Stimulated activated CD8-positive, alpha-beta memory T cell treated with anti-CD3 and anti-CD28 coated beads, Interleukin-7, amount 100 ng/mL, for 48 hours (primary cell): Measurements from ENCODE around the gene ALDH3A2.

Source experiments
- DNase-seq, 2 donors: peaks; one replicate each; pipeline ENCODE4 v3.0.0-alpha.2; 2020; ENCODE audit warnings: low read depth in 1 of 2; ENCODE audit errors: extremely low read depth in 1 of 2

The ALDH3A2 gene

DNA sequence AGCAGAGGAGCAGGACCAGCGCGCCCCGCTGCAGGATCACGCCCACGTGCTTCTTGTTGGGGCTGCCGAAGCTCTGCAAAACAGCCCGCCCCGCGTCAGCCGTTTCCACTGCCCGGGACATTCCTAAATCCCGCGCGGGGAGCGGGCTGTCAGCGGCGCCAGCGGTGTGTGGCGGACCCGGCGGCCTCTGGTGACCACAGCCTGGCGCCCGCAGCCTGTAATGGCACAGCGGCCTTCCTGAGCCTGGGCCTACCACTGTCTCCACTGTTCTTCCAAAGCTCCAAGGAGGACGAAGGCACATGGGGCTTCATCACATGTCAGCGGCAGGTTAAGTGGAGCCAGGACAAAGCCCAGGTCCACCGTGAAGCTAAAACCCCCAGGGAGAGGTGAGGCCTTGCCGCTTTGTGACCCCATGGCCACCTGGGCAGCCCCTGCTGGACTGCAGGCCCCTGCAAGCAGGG is 65.4 kb downstream of the ALDH3A2 start:
- DNase-seq = no peak

DNA sequence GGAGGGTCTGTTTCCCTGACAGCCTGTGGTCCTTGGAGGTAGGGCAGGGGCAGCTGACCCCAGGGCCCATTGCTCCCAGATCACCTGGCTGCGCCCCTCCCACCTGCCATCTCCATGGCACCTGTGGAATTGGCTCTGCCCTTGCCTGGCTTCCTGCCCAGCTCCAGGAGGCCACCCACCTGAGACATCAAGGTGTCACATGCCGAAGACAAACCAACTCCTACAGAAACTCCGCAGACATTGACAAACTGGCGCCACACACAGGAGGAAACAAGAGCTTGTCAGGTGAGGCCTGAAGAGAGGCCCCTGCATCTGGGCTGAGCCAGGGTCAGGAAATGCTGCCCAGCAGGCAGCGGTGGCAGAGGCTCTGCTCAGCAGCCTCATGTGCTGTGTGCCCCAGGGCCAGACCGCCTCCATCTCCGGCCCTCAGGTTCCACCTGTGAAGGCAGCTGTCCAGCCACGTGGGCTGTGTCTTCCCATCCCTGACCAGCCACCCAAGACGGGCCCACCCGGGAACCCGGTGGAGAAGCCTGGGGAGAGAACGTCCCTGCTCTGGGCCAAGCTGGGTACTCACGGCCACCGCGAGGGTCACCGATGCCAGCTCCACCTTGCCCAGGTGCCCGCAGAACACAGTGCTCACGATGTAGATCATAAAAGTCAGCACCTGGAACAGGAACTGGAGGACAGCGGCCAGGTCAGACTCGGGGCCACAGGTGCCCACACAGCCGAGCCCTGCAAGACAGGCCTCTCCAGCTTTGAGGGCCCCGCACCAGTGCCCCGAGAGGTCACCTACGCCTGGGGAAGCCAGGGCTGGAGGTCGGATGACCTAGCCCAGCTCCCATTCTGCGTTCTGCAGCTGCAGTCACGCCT is 66.2 kb downstream of the ALDH3A2 start:
- no peak for DNase-seq

DNA sequence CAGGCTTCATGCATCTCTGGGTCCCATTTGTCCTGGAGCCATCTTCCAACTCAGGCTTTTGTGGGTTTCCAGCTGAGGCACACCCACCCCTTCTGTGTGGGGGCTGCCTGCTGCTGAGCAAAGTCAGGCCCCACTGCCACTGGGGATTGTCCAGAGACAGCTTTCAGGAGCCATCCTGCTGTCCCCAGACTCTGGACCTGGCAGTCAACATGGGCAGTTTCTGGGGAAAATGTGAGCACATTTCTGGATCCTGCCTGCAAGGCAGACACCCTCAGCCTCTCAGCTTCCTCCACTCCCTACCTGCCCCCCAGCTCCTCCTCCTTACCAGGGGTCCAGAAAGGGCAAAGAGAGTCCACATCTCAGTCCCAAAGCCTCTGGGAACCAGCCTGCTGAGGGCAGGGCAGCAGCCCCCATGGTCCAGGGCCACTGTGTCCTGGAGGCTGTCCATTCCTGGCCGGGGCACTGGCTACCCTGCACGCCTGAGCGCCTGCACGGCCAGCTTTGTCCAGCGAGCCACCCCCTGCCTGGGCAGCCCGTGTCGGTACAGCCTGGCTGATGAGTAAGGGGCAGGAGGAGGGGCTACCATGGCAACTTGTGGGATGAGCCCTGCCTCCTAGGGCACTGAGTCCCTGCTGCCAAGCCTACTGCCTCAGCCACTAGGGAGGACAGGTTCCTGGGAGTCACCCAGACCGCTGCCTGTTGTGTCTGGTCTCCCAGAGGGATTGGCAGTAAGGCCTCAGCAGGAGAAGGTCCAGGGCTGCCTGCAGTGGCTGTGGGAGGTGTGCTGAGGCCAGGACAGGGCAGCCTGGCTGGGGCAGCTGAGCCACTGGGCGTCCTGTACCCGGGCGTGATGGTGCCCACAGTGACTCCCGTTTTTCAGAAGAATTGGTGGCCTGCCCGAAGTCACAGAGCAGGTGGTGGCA is 67.8 kb downstream of the ALDH3A2 start, which contains the start of gene SLC47A2:
Gene SLC47A2, minus strand, starts transcription at position 477 of the 923 bp plus-strand sequence. Its CDS starts 29 bp downstream, at position 448.
- no peak for DNase-seq

DNA sequence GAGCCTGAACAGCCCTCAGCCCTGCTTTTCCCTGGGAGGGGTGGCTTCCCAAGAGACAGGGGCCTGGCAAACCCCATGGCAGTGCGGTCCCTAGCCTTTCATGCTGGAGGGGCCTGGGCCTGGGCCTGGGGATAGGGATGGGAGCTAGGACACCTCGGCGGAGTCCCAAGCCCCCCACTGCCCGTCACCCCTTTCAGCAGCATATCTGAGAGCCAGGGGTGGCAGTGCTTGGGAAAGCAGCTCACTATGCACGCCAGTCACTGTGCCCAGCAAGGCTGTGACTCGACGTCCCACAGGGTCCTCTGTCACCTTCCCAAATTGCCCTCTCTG is 68.4 kb downstream of the ALDH3A2 start:
- DNase-seq = no peak

DNA sequence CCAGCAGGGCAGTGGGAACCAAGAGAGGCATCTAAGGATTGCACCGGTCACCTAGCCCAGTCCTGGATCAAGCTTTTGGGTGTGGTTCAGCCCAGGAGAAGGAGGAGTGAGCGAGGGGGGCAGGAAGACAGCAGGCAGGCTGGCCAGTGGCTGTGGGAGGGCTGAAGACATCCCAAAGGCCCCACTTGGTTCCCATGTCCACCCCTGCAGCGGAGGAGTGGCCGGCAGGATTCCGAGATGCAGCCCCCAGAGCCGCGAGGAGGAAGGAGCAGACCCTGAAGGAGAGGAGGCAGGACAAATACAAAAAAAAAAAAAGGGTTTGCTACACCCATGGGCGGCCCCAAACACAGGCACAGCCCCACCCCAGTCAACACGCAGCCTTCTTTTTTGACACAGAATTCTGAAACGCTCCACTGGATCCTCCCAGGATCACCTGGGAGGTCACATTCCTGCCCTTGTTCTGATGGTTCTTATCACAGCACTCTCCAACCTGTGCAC is 68.9 kb downstream of the ALDH3A2 start:
- no peak for DNase-seq

DNA sequence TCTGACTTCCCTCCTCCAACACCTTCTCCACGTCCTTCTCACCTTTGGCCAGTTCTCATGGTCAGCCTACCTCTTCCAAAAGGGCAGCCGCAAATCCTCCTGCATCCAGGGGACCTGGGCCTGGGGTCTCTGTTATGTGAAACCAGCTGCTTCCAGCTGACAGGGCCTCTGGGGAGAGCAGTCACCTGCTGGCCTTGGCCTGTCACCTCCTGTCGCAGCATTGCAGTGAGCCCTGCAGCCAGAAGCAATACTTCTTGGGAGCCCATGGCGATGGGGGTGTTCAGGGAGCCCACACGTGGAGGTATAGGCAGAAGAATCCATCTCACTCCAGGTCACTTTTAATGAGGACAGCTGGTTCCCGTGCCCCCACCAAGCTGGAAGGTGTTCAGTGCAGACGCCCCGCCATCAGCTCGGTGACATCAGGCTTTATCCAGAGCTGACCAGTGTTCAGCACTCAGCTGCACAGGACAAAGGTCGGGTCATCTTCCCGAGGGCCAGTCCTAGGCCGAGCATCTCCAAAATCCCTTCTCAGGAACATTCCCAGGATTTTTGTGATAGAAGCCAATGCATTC is 69.6 kb downstream of the ALDH3A2 start:
- no peak for DNase-seq

DNA sequence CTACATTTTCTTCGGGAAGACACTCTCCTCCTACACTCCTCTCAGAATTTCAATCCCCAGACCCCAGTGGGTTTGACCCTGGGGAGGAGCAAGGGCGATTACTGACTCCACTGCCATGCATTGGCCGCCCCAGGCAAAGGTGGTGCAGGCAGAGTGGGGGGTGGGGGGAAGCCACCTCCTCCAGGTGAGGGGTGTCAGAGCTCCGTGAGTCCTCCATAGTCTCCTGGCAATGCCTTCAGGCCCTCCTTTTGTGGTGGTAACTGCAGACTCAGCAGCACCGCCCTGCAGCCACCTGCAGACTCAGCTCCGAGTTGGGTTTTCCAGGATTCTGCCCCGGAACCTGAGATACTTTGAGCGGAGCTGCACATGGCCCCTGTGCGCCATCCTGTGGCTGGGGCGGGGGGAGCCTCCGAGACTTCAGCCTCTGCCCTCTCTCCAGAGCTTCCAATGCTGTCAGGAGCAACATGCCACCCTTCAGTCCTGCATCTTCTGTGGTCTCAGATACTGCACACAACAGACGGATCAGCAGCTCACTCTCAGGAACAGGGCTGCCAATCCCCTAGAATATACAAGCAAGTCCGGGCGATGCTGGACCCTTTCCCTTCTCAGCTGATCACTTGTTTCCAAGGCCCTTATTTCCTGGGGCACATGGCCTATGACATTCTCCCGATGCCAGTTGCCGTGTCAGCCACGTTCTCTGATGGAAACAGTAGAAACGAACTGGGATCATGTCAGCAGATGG is 70.2 kb downstream of the ALDH3A2 start:
- no peak for DNase-seq

DNA sequence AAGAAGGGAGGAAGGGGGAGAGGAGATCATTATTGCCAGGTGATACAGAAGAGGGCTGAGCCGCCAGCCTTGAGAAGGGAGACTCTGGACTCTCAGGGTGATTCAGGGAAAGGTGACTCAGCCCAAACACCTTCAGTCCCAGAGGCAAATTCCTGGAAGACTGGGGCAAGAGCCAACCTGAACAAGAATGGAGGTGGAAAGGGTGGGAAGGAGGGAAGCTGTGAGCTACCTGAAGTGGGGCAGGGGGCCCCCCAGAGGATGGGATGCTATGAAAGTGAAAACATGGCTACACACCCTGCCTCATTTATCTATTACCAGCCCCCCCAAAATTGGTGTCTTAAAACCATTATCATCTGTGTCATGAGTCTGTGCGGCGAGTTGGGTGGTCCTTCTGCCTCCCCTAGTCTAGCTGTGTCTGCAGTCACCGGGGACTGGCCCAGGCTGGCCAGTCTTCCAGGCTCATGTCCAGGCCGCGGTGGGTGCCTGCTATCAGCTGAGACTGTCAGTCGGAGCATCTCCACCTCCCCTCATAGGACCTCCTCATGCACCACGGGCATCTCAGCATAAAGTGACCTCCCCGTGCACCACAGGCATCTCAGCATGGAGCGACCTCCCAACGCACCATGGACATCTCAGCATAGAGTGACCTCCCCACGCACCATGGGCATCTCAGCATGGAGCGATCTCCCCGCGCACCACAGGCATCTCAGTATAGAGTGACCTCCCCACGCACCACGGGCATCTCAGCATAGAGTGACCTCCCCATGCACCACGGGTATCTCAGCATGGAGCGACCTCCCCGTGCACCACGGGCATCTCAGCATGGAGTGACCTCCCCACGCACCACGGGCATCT is 71.0 kb downstream of the ALDH3A2 start:
- no peak for DNase-seq

DNA sequence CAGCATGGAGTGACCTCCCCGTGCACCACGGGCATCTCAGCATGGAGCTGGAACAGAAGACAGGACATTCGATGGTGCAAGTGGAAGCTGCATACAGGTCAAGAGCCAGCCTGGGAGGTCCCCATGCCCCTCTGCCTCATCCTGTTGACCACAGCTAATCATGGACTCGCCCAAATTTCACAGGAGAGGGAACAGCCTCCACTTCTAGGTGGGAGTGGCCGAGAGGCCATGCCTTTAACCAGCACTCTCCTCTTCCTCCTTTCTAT is 71.6 kb downstream of the ALDH3A2 start:
- DNase-seq = no peak

DNA sequence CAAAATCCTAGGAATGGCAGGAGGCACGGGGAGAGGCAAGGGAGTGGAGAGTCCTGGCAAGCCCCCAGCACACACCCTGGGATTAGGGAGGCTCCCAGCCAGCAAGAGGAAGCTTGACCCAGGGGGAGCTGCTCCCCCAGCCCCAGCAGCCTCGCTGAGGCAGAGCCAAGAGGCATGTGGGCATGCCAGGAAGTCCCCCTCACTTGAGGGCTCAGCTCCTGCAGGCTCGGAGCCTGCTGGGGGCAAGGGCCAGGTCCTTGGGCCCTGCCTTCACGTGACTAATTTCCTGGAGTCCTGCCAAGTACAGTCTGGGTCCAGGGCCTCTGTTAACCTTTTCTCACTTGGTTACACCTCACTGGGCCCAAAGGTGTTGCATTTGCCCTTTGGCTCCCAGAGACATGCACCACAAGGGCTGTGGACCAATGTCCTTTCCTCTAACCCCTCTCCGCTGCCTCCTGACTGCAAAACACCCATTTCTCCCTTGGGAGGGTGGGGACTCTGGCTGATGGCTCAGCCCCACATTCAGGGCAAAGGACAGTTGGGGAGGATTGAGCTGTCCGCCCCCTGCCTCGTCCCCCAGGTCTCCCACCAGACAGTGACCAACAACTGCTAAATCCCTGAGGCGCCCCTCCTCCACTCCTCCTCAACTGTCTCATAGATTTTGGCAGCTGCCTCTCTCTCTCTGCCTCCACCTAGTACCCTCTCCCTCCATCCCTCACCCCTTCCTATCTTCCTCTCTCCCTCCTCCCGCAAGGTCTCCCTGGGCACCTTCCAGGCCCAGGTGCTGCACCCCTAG is 72.3 kb downstream of the ALDH3A2 start:
- DNase-seq = no peak

DNA sequence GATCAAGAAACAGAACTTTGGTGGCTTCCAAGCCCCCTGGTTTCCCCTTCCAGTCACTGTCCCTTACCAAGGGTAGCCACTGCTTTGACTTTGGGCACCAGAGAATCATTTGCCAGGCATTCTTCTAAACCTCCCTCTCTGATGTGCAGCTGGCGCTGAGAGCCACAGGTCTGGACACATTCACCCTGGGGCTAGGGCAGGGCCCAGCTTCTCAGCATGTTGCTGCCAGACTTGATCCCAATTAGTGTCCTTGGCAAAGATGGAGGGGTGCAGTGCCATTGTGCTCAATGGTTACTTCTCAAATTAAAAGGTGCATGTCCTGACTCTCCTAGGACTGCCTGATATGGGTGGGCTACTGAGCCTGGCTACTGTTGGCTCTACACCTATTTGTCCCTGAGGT is 75.4 kb downstream of the ALDH3A2 start:
- no peak for DNase-seq

DNA sequence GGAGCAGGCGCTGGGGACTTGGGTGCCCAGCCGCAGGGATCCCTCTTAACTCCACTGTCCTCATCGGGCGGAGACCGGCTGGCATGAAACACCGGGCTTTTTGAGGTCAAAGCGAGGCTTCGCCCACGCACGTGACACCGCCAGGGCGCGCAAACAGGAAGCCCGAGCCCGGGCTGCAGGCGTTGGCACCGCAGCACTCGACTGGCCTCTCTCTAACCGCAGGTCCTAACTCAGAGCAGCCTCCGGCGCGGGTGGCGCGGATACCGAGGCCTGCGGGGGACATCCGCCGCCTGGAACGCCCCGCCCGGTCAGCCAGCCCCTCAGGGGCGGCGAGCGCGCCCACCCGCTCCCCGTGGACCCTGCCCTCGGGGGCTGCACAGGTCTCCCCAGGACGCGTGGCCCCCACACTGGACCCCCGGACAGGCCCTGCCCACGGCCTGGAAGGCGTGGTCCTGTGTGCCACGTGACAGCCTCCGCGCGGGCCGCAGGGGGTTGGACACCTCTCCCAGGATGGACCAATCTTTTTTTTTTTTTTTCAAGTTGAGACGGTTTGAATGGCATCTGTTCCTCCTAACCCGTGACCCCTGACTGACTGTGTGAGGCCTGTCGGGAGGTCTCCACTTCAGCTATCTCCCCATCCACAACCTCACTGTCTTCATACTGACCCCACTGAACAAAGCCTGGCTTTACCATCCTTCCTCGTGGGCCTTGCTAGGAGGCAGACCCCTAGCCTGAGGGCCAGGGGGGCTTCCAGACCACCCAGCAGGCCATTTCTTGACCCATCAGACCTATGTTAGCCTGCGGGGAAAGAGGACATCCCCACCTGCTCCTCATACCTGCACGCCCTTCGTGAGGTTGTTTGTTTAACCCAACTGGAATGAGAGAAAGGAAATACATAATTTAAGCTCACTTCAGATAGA is 76.2 kb downstream of the ALDH3A2 start:
- peak; percentile 24 to 35 for DNase-seq

DNA sequence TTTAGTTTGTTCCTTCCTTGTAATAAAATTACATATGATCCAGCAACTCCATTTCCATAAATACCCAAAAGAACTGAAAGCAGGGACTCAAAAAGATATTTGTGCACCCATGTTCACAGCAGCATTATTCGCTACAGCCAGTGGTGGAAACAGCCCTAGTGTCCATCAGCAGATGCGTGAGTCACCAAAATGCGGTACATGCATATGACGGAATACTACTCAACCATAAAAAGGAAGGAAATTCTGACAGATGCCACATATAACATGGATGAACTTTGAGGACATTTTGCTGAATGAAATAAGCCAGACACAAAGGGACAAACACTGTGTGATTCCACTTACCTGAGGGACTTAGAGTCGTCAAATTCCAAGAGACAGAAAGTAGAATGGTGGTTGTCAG is 76.9 kb downstream of the ALDH3A2 start:
- no peak for DNase-seq

DNA sequence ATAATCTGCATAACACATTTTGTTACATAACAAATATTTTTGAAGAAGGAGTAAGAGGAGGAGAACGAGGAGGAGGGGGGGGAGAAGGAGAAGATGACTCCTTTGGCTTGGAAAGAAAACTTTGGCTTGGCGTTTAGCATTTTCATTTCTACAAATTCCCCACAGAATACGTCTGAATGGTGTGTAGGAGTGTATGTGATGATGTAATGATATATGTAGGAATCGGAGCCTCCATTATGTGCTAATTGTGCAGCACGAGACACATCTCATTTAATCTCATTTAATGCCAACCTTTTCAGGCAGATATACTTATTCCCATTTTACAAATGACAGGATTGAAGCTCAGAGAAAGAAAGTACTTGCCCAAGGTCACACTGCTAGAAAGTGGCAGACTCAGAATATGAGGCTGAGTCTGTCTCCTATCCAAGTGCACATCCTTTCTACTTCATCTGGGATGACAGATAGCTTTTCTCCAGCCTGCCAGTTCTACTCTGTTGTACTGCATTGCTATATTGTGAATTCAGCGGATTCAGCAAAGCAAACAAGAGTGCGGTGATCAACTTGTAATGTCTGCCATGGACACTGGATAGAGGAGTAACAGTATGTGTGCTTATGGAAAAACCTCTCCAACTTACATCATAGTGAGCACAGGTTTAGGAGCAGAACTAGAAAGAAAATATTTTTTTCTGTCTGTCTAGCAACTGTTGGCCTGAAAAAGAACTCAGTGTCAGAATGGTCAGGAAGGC is 78.3 kb downstream of the ALDH3A2 start:
- no peak for DNase-seq
